Ammon's horn (tissue), 1 donor: ENCODE measurements around the gene F8.
A peak's percentile ranks its signal among the peaks of the same experiment; 100 is the strongest.
"Not testable (repeated sequence)": the region's sequence is repeated elsewhere in the genome, so short reads cannot be mapped to it uniquely, and the experiment has no call there.

Experiments
- DNase-seq: peaks from one replicate; pipeline ENCODE4 v3.0.0-alpha.2; 2016; ENCODE audit warnings: low spot score

F8 gene

GRCh38 chrX:155028877-155029291, 6.4 kb upstream of the F8 start:
- DNase-seq: no peak

- DNase-seq: no peak
These were observed 5.6 kb upstream of the F8 start for GRCh38 chrX:155028129-155028528.

- peak; percentile 8 for DNase-seq
These were observed 5.1 kb upstream of the F8 start for GRCh38 chrX:155027509-155028066.

GRCh38 chrX:155026727-155027508, 4.4 kb upstream of the F8 start, which contains the start of gene FUNDC2:
Gene FUNDC2 (plus strand): TSS chrX:155026844. CDS start chrX:155026939, 95 bp downstream.
- peak; percentile 93 for DNase-seq

- DNase-seq: no peak
These were observed 3.9 kb upstream of the F8 start for GRCh38 chrX:155026420-155026726.

- no peak for DNase-seq
These were observed 1.6 kb upstream of the F8 start for GRCh38 chrX:155023907-155024833.

GRCh38 chrX:155020591-155020990, 1.9 kb downstream of the F8 start:
- no peak for DNase-seq

- no peak for DNase-seq
These were observed 12.5 kb downstream of the F8 start for GRCh38 chrX:155009994-155010472.

- DNase-seq: not testable (repeated sequence)
These were observed 13.9 kb downstream of the F8 start for GRCh38 chrX:155008578-155008977.

GRCh38 chrX:155006913-155007671, 15.4 kb downstream of the F8 start:
- not testable (repeated sequence) for DNase-seq

GRCh38 chrX:155006379-155006778, 16.1 kb downstream of the F8 start:
- DNase-seq: not testable (repeated sequence)

- DNase-seq: no peak
These were observed 17.3 kb downstream of the F8 start for GRCh38 chrX:155005190-155005589.

GRCh38 chrX:155001873-155002272, 20.6 kb downstream of the F8 start:
- no peak for DNase-seq

- DNase-seq: no peak
These were observed 21.7 kb downstream of the F8 start for GRCh38 chrX:155000841-155001240.

- DNase-seq: no peak
These were observed 24.2 kb downstream of the F8 start for GRCh38 chrX:154998204-154998880.

- no peak for DNase-seq
These were observed 31.0 kb downstream of the F8 start for GRCh38 chrX:154991476-154991875.

- no peak for DNase-seq
These were observed 31.5 kb downstream of the F8 start for GRCh38 chrX:154991039-154991438.

GRCh38 chrX:154990496-154990895, 32.0 kb downstream of the F8 start:
- no peak for DNase-seq

GRCh38 chrX:154988719-154989118, 33.8 kb downstream of the F8 start:
- no peak for DNase-seq

GRCh38 chrX:154987940-154988339, 34.6 kb downstream of the F8 start:
- no peak for DNase-seq
